LNCaP clone FGC (cell line): ENCODE data around the gene TNFAIP3.

Source experiments
- DNase-seq: peaks from one replicate; pipeline ENCODE4 v3.0.0-alpha.2; 2011; ENCODE audit warnings: low read depth
- H3K4me3 ChIP-seq: 2 replicates; pipeline ENCODE4 v1.5.1; 2011; ENCODE audit warnings: mild to moderate bottlenecking, low read depth, low read length, control low read depth
- CTCF ChIP-seq: IDR thresholded peaks from 2 replicates; pipeline ENCODE4 v1.5.1; 2012; ENCODE audit warnings: mild to moderate bottlenecking; ENCODE audit not compliant: control insufficient read depth, insufficient read depth; ENCODE audit errors: extremely low read depth

Gene TNFAIP3

GRCh38 chr6:137824556-137824879, 42.5 kb upstream of the TNFAIP3 start:
- no peak for TF ChIP-seq CTCF
- H3K4me3 ChIP-seq, result no peak overlapping the region
- DNase-seq, result no peak

- no peak overlapping the region for H3K4me3 ChIP-seq
- no peak for DNase-seq
- no peak for TF ChIP-seq CTCF
Observed at GRCh38 chr6:137824896-137825295, 42.2 kb upstream of the TNFAIP3 start.

GRCh38 chr6:137827411-137827940, 39.6 kb upstream of the TNFAIP3 start:
- no peak for TF ChIP-seq CTCF
- H3K4me3 ChIP-seq, result no peak overlapping the region
- no peak for DNase-seq

GRCh38 chr6:137827977-137828810, 38.9 kb upstream of the TNFAIP3 start:
- no peak for DNase-seq
- no peak overlapping the region for H3K4me3 ChIP-seq
- no peak for TF ChIP-seq CTCF

- no peak for DNase-seq
- no peak for TF ChIP-seq CTCF
- H3K4me3 ChIP-seq, result no peak overlapping the region
Observed at GRCh38 chr6:137829641-137830083, 37.4 kb upstream of the TNFAIP3 start.

- TF ChIP-seq CTCF, result no peak
- no peak overlapping the region for H3K4me3 ChIP-seq
- DNase-seq, result no peak
Observed at GRCh38 chr6:137830511-137830911, 36.5 kb upstream of the TNFAIP3 start.

GRCh38 chr6:137832110-137832509, 34.9 kb upstream of the TNFAIP3 start:
- DNase-seq, result no peak
- H3K4me3 ChIP-seq, result no peak overlapping the region
- no peak for TF ChIP-seq CTCF
